K562 (cell line): ENCODE measurements around the gene RNH1. TPM values are rescaled to one million over a fixed set of nuclear protein-coding genes. Genes with fewer than 3 reads are reported as not detected.

Experiments used
- CAMTA2 ChIP-seq: fragments of 250-450 bp; sonication (Bioruptor Pico); conservative IDR thresholded peaks from 2 replicates; pipeline ENCODE4 v1.5.1; 2022
- CBX2 ChIP-seq: fragments of 200-600 bp; sonication (generic); IDR thresholded peaks from one replicate; pipeline ENCODE4 v1.6.1; 2012; ENCODE audit warnings: mild to moderate bottlenecking, low read length, inconsistent platforms; ENCODE audit not compliant: insufficient read depth, poor library complexity, severe bottlenecking
- CCAR2 ChIP-seq: fragments of 200-400 bp; formaldehyde crosslinking; IDR thresholded peaks from 2 replicates; pipeline ENCODE4 v1.6.1; 2017; ENCODE audit warnings: mild to moderate bottlenecking, low read depth, low read length
- DMBX1 ChIP-seq: fragments of 250-450 bp; sonication (Bioruptor Pico); IDR thresholded peaks from 2 replicates; pipeline ENCODE4 v1.8.0; 2022; ENCODE audit warnings: inconsistent platforms, mild to moderate bottlenecking, moderate library complexity, borderline replicate concordance
- ETV6 ChIP-seq, 3 experiments: fragments of 150-350 bp in 1 of 3; sonication (generic) in 1 of 3; formaldehyde crosslinking in 1 of 3; IDR thresholded peaks; 2 replicates each; pipeline versions ENCODE4 v1.6.1 to v1.8.0; 2014 to 2022; ENCODE audit warnings: borderline replicate concordance in 2 of 3, low read depth in 2 of 3, antibody characterized with exemption in 1 of 3, low read length in 1 of 3, mild to moderate bottlenecking in 1 of 3, missing genetic modification reagents in 1 of 3
- IRF2 ChIP-seq: sonication (generic); formaldehyde crosslinking; IDR thresholded peaks from 2 replicates; pipeline ENCODE4 v1.8.1; 2022; ENCODE audit warnings: mild to moderate bottlenecking, missing genetic modification reagents
- MAZ ChIP-seq, 2 experiments: fragments of 450-650 bp in 1 of 2; sonication (generic) in 1 of 2; formaldehyde crosslinking; IDR thresholded peaks in 1 of 2; conservative IDR thresholded peaks in 1 of 2; 2 replicates each; pipeline versions ENCODE4 v1.4.0 to v1.5.0; 2020; ENCODE audit warnings: mild to moderate bottlenecking in 1 of 2, missing genetic modification reagents in 1 of 2
- SAFB ChIP-seq: fragments of 200-400 bp; formaldehyde crosslinking; IDR thresholded peaks from 2 replicates; pipeline ENCODE4 v1.6.1; 2017; ENCODE audit warnings: low read depth, low read length, borderline replicate concordance
- SIN3B ChIP-seq: fragments of 450-650 bp; IDR thresholded peaks from 2 replicates; pipeline ENCODE4 v1.6.1; 2017; ENCODE audit warnings: low read depth, mild to moderate bottlenecking, moderate library complexity
- SIX5 ChIP-seq, 2 experiments: IDR thresholded peaks; 2 replicates each; pipeline ENCODE4 v1.6.1; 2011; ENCODE audit warnings: low read length in 2 of 2, borderline replicate concordance in 1 of 2, low read depth in 1 of 2, mild to moderate bottlenecking in 1 of 2, moderate library complexity in 1 of 2; ENCODE audit not compliant: insufficient read depth in 1 of 2
- ZBED1 ChIP-seq: IDR thresholded peaks from 2 replicates; pipeline ENCODE4 v1.6.1; 2014
- ZNF143 ChIP-seq: sonication (generic); formaldehyde crosslinking; IDR thresholded peaks from 2 replicates; pipeline ENCODE4 v1.9.0; 2022; ENCODE audit warnings: mild to moderate bottlenecking, missing genetic modification reagents
- polyA plus RNA-seq, 8 experiments: library from polyadenylated mRNA; depleted of rRNA in 4 of 8; stranded (reverse) in 5 of 8; unstranded in 3 of 8; fragments of >200 nt; fragmentation: Nextera tagmentation in 2 of 8; fragmentation: Illumina TruSeq in 1 of 8; extraction: Ambion mirVana in 2 of 8; extraction: Trizol in 1 of 8; gene quantifications; 2 replicates each; pipeline versions ENCODE4 v1.2.1 to v1.2.3, GENCODE V29; 2011 to 2014; ENCODE audit warnings: inconsistent platforms in 1 of 8, missing spikeins in 1 of 8
- total RNA-seq, 7 experiments: library from RNA; depleted of rRNA in 6 of 7; stranded (reverse); fragments of >200 nt in 6 of 7; fragmentation: Illumina TruSeq in 2 of 7; extraction: Trizol in 2 of 7; gene quantifications; 2 replicates each; pipeline versions ENCODE4 v1.2.1 to v1.2.3, GENCODE V29; 2011 to 2021; ENCODE audit warnings: low replicate concordance in 1 of 7
- TF ChIP-seq, protein P1 (sequence below): fragments of 250-450 bp; sonication (Bioruptor Pico); IDR thresholded peaks from 2 replicates; pipeline ENCODE4 v1.8.0; 2022; ENCODE audit warnings: moderate library complexity, mild to moderate bottlenecking, inconsistent platforms
- TF ChIP-seq, protein P2 (sequence below): sonication (generic); formaldehyde crosslinking; IDR thresholded peaks from 2 replicates; pipeline ENCODE4 v1.9.0; 2022; ENCODE audit warnings: mild to moderate bottlenecking, missing genetic modification reagents
- TF ChIP-seq, protein P3 (sequence below): fragments of 250-450 bp; sonication (Bioruptor Pico); IDR thresholded peaks from 2 replicates; pipeline ENCODE4 v1.4.0; 2020; ENCODE audit warnings: mild to moderate bottlenecking, moderate library complexity, borderline replicate concordance
- TF ChIP-seq, protein P4 (sequence below): sonication (generic); formaldehyde crosslinking; IDR thresholded peaks from 2 replicates; pipeline ENCODE4 v1.8.0; 2022; ENCODE audit warnings: missing genetic modification reagents, mild to moderate bottlenecking, borderline replicate concordance
- TF ChIP-seq, protein P5 (sequence below): sonication (generic); formaldehyde crosslinking; IDR thresholded peaks from 2 replicates; pipeline ENCODE4 v1.4.0; 2020; ENCODE audit warnings: mild to moderate bottlenecking, missing genetic modification reagents

Gene RNH1
- total and polyA plus RNA-seq, 9 of the 15 experiments (the other 6 are each of a cell fraction or from before 2014, with no cell fraction given): 2.5 to 160 (median 44.3) TPM

DNA sequence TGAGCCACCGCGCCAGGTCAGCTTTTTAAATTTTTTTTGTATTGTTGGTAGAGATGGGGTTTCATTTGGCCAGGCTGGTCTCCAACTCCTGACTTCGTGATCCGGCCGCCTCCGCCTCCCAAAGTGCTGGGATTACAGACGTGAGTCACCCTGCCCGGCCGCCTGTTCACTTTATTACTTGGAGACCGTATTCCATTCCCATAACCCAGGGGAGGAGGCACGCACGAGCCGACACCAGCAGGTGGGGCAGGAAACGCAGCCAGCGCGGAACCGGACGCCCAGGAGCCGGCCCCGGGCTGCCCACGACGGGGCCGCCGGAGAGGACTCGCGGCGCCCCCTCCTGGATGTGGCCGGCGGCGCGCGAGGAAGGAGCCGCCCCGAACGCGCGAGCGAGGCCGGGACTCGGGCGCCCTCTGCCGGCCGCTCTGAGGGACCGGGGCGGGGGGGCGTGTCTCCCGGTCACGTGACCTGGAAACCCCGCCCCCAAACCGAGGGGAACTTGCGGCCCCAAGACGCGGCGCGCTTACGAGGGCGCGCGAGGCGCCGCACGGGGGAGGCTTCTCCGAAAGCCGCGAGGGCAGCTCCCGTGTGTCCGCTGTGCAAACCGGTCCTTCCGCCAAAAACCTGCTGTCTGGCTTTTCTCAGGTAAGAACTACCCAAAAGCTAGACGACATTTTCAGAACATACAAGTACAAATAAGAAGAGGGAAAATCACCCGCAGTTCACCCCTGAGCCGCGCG lies 11.6 kb upstream of the RNH1 start (continued):
- no peak; a peak in 1 of 4 replicates for TF ChIP-seq SIX5 (IDR thresholded peaks at IDR 0.05; ENCODE audit: borderline replicate concordance in 1 of 2, insufficient read depth in 1 of 2, low read depth in 1 of 2, low read length in 2 of 2)
- TF ChIP-seq ZNF143 (CRISPR knock-in tag): no peak
- TF ChIP-seq, protein P1, sequence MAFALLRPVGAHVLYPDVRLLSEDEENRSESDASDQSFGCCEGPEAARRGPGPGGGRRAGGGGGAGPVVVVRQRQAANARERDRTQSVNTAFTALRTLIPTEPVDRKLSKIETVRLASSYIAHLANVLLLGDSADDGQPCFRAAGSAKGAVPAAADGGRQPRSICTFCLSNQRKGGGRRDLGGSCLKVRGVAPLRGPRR (CRISPR knock-in tag): no peak; the same call in 1 of the 2 replicates
- TF ChIP-seq, protein P2, sequence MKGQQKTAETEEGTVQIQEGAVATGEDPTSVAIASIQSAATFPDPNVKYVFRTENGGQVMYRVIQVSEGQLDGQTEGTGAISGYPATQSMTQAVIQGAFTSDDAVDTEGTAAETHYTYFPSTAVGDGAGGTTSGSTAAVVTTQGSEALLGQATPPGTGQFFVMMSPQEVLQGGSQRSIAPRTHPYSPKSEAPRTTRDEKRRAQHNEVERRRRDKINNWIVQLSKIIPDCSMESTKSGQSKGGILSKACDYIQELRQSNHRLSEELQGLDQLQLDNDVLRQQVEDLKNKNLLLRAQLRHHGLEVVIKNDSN: peak; percentile 93
- TF ChIP-seq DMBX1: peak; percentile 54; the same call in 1 of the 2 replicates
- no peak for TF ChIP-seq CAMTA2 (CRISPR knock-in tag)
- TF ChIP-seq CCAR2: no peak
- TF ChIP-seq SIN3B: peak; percentile 59
- TF ChIP-seq SAFB: peak; percentile 97
- TF ChIP-seq, protein P3, sequence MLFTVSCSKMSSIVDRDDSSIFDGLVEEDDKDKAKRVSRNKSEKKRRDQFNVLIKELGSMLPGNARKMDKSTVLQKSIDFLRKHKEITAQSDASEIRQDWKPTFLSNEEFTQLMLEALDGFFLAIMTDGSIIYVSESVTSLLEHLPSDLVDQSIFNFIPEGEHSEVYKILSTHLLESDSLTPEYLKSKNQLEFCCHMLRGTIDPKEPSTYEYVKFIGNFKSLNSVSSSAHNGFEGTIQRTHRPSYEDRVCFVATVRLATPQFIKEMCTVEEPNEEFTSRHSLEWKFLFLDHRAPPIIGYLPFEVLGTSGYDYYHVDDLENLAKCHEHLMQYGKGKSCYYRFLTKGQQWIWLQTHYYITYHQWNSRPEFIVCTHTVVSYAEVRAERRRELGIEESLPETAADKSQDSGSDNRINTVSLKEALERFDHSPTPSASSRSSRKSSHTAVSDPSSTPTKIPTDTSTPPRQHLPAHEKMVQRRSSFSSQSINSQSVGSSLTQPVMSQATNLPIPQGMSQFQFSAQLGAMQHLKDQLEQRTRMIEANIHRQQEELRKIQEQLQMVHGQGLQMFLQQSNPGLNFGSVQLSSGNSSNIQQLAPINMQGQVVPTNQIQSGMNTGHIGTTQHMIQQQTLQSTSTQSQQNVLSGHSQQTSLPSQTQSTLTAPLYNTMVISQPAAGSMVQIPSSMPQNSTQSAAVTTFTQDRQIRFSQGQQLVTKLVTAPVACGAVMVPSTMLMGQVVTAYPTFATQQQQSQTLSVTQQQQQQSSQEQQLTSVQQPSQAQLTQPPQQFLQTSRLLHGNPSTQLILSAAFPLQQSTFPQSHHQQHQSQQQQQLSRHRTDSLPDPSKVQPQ: no peak
- TF ChIP-seq ZBED1: no peak
- 0 out of 4 replicates have a peak, but pooled peaks of 1 of the 2 experiments have one; percentile 43 for TF ChIP-seq ETV6 (IDR thresholded peaks at IDR 0.05; ENCODE audit: borderline replicate concordance in 1 of 2, low read depth in 2 of 2, low read length in 1 of 2)
- no peak for TF ChIP-seq ETV6 (CRISPR knock-in tag; IDR thresholded peaks at IDR 0.05; ENCODE audit: borderline replicate concordance)
- TF ChIP-seq, protein P4, sequence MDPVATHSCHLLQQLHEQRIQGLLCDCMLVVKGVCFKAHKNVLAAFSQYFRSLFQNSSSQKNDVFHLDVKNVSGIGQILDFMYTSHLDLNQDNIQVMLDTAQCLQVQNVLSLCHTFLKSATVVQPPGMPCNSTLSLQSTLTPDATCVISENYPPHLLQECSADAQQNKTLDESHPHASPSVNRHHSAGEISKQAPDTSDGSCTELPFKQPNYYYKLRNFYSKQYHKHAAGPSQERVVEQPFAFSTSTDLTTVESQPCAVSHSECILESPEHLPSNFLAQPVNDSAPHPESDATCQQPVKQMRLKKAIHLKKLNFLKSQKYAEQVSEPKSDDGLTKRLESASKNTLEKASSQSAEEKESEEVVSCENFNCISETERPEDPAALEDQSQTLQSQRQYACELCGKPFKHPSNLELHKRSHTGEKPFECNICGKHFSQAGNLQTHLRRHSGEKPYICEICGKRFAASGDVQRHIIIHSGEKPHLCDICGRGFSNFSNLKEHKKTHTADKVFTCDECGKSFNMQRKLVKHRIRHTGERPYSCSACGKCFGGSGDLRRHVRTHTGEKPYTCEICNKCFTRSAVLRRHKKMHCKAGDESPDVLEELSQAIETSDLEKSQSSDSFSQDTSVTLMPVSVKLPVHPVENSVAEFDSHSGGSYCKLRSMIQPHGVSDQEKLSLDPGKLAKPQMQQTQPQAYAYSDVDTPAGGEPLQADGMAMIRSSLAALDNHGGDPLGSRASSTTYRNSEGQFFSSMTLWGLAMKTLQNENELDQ (CRISPR knock-in tag): 0 out of 2 replicates have a peak, but pooled peaks have one; percentile 43
- no peak for TF ChIP-seq IRF2
- TF ChIP-seq, protein P5, sequence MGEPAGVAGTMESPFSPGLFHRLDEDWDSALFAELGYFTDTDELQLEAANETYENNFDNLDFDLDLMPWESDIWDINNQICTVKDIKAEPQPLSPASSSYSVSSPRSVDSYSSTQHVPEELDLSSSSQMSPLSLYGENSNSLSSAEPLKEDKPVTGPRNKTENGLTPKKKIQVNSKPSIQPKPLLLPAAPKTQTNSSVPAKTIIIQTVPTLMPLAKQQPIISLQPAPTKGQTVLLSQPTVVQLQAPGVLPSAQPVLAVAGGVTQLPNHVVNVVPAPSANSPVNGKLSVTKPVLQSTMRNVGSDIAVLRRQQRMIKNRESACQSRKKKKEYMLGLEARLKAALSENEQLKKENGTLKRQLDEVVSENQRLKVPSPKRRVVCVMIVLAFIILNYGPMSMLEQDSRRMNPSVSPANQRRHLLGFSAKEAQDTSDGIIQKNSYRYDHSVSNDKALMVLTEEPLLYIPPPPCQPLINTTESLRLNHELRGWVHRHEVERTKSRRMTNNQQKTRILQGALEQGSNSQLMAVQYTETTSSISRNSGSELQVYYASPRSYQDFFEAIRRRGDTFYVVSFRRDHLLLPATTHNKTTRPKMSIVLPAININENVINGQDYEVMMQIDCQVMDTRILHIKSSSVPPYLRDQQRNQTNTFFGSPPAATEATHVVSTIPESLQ (CRISPR knock-in tag): peak; percentile 99
- no peak for TF ChIP-seq CBX2
- TF ChIP-seq MAZ (CRISPR knock-in tag; conservative IDR thresholded peaks at IDR 0.05 in 1 of 2, IDR thresholded peaks at IDR 0.05 in 1 of 2): peak; percentile 96 to 97
